ENCODE data around the gene AMIGO3. TPM values are rescaled to one million over a fixed set of nuclear protein-coding genes. Genes with fewer than 3 reads are reported as not detected.
"Not testable (repeated sequence)": the region's sequence is repeated elsewhere in the genome, so short reads cannot be mapped to it uniquely, and the experiment has no call there.

Gene AMIGO3, protein sequence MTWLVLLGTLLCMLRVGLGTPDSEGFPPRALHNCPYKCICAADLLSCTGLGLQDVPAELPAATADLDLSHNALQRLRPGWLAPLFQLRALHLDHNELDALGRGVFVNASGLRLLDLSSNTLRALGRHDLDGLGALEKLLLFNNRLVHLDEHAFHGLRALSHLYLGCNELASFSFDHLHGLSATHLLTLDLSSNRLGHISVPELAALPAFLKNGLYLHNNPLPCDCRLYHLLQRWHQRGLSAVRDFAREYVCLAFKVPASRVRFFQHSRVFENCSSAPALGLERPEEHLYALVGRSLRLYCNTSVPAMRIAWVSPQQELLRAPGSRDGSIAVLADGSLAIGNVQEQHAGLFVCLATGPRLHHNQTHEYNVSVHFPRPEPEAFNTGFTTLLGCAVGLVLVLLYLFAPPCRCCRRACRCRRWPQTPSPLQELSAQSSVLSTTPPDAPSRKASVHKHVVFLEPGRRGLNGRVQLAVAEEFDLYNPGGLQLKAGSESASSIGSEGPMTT
- total RNA-seq = not detected in 2 replicates

DNA sequence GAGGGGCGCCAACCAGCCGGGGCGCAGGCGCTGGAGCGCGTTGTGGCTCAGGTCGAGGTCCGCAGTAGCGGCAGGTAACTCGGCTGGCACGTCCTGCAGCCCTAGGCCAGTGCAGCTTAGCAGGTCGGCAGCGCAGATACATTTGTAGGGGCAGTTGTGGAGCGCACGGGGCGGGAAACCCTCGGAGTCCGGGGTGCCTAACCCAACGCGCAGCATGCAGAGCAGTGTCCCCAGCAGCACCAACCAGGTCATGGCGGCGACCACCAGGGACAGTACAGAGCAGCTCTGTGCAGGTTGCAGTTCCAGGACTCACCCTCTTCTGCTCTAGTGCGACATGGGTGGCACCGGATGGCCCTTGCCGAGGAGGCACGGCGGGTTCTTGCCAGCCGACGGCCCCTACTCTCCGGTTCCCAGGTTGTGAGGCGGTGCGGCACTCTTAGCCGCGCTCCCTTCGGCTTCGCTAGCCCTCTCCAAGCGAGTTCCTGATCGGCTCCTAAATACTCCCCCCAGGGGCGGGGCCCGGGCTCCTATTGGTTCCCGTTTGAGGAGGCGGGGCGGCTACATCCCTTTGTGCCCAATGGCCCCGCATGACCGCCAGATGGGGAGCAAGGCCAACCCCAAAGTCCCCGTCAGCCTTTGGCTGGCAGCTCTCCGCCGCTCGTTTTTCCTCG is at the start of gene AMIGO3:
TSS of gene AMIGO3 (minus strand) at position 471 of the 671 bp plus-strand sequence. CDS start at position 252, 219 bp downstream.
- peak; percentile 72 for DNase-seq (ENCODE audit: low read depth, low spot score)

DNA sequence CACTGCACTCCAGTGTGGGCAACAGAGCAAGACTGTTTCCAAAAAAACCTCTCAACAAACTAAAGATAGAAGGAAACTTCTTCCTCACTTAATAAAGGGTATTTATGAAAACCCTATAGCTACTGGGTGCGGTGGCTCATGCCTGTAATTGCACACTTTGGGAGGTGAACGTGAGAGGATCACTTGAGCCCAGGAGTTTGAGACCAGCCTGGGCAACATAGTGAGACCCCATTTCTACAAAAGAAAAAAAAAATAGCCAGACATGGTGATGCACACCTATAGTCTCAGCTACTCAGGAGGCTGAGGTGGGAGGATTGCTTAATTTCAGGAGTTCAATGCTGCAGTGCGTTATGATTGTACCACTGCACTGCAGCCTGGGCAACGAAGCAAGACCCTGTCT is 44.5 kb upstream of the AMIGO3 start:
- DNase-seq (ENCODE audit: low read depth, low spot score) = no peak

- no peak for DNase-seq (ENCODE audit: low read depth, low spot score)
Measured at GRCh38 chr3:49761661-49762060, 42.2 kb upstream of the AMIGO3 start.

GRCh38 chr3:49759226-49759625 is 39.7 kb upstream of the AMIGO3 start:
- no peak for DNase-seq (ENCODE audit: low read depth, low spot score)

- DNase-seq (ENCODE audit: low read depth, low spot score) = no peak
Measured at GRCh38 chr3:49757197-49757596, 37.7 kb upstream of the AMIGO3 start.

DNA sequence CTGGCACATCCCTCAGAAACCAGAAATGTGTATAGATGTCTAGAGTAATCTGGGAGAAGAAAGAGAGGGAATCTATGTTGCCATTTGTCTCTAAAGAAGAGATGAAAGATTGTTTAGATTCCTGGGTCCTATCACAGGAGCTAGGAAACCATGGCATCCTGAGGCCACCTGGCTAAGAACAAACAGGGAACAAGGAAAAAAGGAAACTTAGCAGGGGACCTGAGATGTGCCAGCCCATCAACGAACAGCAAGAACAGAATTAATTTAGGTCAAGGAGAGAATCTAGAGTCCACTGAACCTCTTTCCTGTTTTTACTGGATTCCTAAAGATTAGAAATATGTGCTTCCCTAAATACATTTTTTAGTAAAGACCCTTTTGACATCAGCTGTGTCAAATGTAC is 36.6 kb upstream of the AMIGO3 start:
- no peak for DNase-seq (ENCODE audit: low read depth, low spot score)

- no peak for DNase-seq (ENCODE audit: low read depth, low spot score)
Measured at GRCh38 chr3:49754536-49754935, 35.1 kb upstream of the AMIGO3 start.

- no peak for DNase-seq (ENCODE audit: low read depth, low spot score)
Measured at GRCh38 chr3:49751501-49751900, 32.0 kb upstream of the AMIGO3 start.

GRCh38 chr3:49750056-49750455 is 30.6 kb upstream of the AMIGO3 start:
- DNase-seq (ENCODE audit: low read depth, low spot score) = no peak

- not testable (repeated sequence) for DNase-seq (ENCODE audit: low read depth, low spot score)
Measured at GRCh38 chr3:49748874-49749273, 29.4 kb upstream of the AMIGO3 start.

DNA sequence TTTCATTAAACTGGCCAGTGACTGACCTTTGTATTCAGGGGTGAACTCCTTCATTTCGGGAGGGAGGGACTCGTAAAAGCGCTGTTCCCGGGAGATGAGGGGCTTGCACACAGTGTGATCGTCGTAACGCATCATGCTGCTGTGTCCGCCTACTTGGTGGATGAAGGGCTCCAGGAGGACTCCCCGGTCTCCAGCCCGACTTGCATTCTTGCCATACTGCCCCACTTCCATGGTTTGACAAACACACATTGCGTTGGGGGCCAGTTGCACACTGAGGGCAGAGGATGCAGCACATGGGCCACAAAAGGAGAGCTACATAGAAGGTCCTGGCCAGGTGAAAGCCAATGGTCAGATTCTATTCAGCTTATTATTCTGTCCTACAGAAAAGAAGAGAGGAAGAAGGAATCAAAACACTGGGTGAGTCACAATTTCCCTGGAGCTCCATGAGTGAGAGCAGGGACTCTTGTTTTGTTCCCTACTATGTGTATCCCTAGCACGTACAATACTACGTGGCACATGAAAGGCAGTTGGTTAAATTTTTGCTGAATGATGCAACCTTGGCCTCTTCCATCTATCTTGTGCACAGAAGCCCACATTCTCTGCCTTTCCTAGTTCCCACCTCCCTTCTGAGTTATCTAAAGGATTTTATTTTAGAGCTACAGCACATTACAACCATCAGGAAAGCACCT is 28.5 kb upstream of the AMIGO3 start:
- peak; percentile 63 for DNase-seq (ENCODE audit: low read depth, low spot score)

GRCh38 chr3:49745986-49746385 is 26.5 kb upstream of the AMIGO3 start:
- DNase-seq (ENCODE audit: low read depth, low spot score) = no peak

DNA sequence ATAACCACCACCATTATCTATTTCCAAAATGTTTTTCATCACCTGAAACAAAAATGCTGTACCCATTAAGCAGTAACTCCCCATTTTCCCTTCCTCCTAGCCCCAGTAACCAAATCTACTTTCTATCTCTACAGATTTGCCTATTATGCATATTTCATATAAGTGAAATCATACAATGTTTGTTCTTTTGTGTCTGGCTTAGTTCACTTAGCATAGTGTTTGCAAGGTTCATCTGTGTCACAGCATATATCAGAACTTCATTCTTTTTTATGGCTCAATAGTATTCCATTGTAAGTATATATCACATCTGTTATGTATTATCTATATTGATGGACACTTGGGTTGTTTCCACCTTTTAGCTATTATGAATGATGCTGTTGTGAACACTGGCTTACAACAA is 20.9 kb upstream of the AMIGO3 start:
- DNase-seq (ENCODE audit: low read depth, low spot score) = no peak

GRCh38 chr3:49738067-49738713 is 18.7 kb upstream of the AMIGO3 start:
- no peak for DNase-seq (ENCODE audit: low read depth, low spot score)

DNA sequence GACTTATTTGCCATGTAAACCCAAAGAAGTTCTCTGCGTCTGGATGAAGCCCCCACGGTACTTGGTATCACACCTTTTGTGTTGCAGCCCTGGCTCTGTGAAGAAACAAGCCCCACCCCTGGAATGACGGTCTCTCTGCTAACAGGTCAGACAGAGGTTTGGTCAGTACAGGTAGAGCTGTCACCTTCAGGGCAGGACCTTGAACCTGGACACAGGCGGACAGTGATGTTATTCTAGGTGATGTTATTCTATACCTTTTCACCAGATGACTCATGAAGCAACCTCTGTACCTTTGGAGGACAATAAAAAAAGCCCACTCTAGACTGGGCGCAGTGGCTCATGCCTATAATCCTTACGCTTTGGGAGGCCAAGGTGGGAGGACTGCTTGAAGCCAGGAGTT is 15.3 kb upstream of the AMIGO3 start:
- DNase-seq (ENCODE audit: low read depth, low spot score) = no peak

DNA sequence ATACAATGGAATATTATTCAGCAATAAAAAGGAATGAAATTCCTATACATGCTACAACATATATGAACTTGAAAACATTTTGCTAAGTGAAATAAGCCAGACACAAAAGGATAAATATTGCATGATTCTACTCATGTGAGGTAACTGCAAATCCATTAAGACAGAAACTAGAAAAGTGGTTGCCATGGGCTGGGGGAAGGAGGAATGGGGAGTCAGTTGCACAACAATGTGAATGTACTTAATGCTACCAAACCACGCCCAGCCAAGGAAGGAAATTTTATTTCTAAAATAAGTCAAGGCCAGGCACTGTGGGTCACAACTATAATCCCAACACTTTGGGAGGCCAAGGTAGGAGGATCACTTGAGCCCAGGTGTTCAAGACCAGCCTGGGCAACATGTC is 14.1 kb upstream of the AMIGO3 start:
- no peak for DNase-seq (ENCODE audit: low read depth, low spot score)

- no peak for DNase-seq (ENCODE audit: low read depth, low spot score)
Measured at GRCh38 chr3:49732597-49732996, 13.1 kb upstream of the AMIGO3 start.

DNA sequence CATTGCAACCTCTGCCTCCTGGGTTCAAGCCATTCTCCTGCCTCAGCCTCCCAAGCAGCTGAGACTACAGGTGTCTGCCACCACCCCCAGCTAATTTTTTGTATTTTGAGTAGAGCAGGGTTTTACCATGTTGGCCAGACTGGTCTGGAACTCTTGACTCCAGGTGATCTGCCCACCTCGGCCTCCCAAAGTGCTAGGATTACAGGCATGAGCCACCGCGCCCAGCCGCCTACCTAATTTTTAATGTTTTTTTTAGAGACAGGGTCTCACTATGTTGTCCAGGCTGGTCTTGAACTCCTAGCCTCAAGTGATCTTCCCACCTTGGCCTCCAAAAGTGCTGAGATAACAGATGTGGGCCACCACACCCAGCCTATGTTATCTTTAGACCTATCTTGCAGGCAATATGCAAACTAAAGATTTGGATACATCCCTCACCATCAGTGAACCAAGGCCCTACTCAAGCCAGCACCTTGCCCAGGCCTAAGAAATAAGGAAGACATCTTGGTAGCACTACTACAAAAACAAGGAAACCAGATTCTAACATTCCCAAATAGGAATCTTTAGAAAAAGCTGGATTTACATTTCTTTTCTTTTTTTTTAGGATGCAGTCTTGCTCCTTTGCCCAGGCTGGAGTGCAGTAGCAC is 10.6 kb upstream of the AMIGO3 start:
- DNase-seq (ENCODE audit: low read depth, low spot score) = no peak

- no peak for DNase-seq (ENCODE audit: low read depth, low spot score)
Measured at GRCh38 chr3:49727924-49728361, 8.5 kb upstream of the AMIGO3 start.

DNA sequence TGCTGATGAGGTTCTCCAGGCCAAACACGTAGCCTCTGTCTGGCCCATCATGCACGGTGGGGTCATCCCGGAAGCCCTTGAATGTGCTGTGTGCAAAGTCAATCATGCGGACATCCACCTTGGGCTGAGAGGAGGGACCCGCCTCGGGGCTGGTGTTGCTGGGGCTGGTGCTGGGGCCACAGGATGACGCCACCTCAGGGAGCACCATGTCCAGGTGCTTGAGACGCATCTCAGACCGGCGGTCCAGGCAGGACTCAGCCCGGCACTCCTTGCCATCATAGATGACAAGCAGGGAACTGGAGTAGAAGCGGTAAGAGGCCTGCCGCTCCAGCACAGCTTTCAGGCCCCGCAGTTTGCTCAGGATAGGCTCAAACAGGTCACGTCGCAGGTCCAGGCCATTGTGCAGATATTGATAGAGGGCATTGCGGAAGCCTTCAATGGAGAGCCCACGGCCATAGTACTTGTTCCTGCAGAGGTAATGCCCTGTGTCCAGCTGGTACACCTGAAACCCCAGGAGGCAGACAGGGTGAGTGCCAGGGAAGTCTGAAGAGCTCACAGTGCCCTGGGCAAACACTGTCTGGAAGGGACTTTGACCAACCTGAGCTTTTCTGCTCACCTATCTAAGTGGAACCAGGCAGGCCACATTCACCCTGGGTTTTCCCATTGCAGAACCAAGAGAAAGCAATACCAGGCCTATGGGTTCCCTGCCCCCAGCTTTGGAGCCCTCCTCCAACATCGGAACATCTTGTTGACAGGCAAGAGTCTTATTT is 7.9 kb upstream of the AMIGO3 start:
- DNase-seq (ENCODE audit: low read depth, low spot score) = no peak
